Fibroblast of lung (primary cell): ENCODE results near the gene LCE1B. TPM values are rescaled to one million over a fixed set of nuclear protein-coding genes. Genes with fewer than 3 reads are reported as not detected.

Source experiments
- DNase-seq, 2 donors: peaks; one replicate each; pipeline versions ENCODE4 v3.0.0 to v3.0.0-alpha.2; 2010; ENCODE audit warnings: low read depth in 2 of 2
- H2AFZ ChIP-seq: 2 replicates; pipeline ENCODE4 v1.5.1; 2012; ENCODE audit warnings: low read length, control low read depth, inconsistent platforms
- H3K27ac ChIP-seq: 2 replicates; pipeline ENCODE4 v1.5.1; 2011; ENCODE audit warnings: low read length, control low read depth; ENCODE audit not compliant: insufficient read depth
- H3K27me3 ChIP-seq: 2 replicates; pipeline ENCODE4 v1.5.1; 2011; ENCODE audit warnings: mild to moderate bottlenecking, low read length; ENCODE audit not compliant: control insufficient read depth, insufficient read depth
- H3K36me3 ChIP-seq: 2 replicates; pipeline ENCODE4 v1.5.1; 2011; ENCODE audit warnings: low read length; ENCODE audit not compliant: control insufficient read depth, insufficient read depth
- H3K4me1 ChIP-seq: 2 replicates; pipeline ENCODE4 v1.5.1; 2011; ENCODE audit warnings: low read length; ENCODE audit not compliant: control insufficient read depth, insufficient read depth; ENCODE audit errors: extremely low read depth
- H3K4me2 ChIP-seq: 2 replicates; pipeline ENCODE4 v1.5.1; 2011; ENCODE audit warnings: low read length, control low read depth; ENCODE audit not compliant: insufficient read depth; ENCODE audit errors: extremely low read depth
- H3K4me3 ChIP-seq, 4 experiments: fragments of 200-600 bp in 1 of 4; sonication (generic) in 1 of 4; replicated peaks in 1 of 4; 2 replicates each; pipeline ENCODE4 v1.5.1; 2011 to 2016; ENCODE audit warnings: low read length in 4 of 4, low read depth in 3 of 4, mild to moderate bottlenecking in 3 of 4, control low read depth in 2 of 4, inconsistent platforms in 1 of 4, mixed read lengths in 1 of 4; ENCODE audit not compliant: insufficient read depth in 1 of 4; ENCODE audit errors: control extremely low read depth in 1 of 4
- H3K79me2 ChIP-seq: 2 replicates; pipeline ENCODE4 v1.5.1; 2012; ENCODE audit warnings: mild to moderate bottlenecking, low read length, inconsistent platforms; ENCODE audit not compliant: control insufficient read depth, insufficient read depth
- H3K9ac ChIP-seq: 2 replicates; pipeline ENCODE4 v1.5.1; 2011; ENCODE audit warnings: mild to moderate bottlenecking, low read length, control low read depth; ENCODE audit not compliant: insufficient read depth
- H3K9me3 ChIP-seq: 2 replicates; pipeline ENCODE4 v1.5.1; 2012; ENCODE audit warnings: low read depth, low read length; ENCODE audit not compliant: control insufficient read depth, insufficient read depth
- H4K20me1 ChIP-seq: 2 replicates; pipeline ENCODE4 v1.5.1; 2011; ENCODE audit warnings: low read length; ENCODE audit not compliant: control insufficient read depth, insufficient read depth; ENCODE audit errors: extremely low read depth
- CTCF ChIP-seq, 2 donors: IDR thresholded peaks in 1 of 2; conservative IDR thresholded peaks in 1 of 2; 1 replicate in 1 of 2; 2 replicates in 1 of 2; pipeline ENCODE4 v1.5.1; 2011 to 2012; ENCODE audit warnings: low read length in 2 of 2, control low read depth in 1 of 2, inconsistent platforms in 1 of 2, low read depth in 1 of 2, mild to moderate bottlenecking in 1 of 2
- EZH2 ChIP-seq: IDR thresholded peaks from 2 replicates; pipeline ENCODE4 v1.5.1; 2012; ENCODE audit warnings: low read length, control low read depth, mild to moderate bottlenecking; ENCODE audit errors: missing control alignments
- polyA plus RNA-seq, 2 donors: library from polyadenylated mRNA; depleted of rRNA in 1 of 2; stranded (reverse) in 1 of 2; unstranded in 1 of 2; fragments of >200 nt; gene quantifications; 2 replicates each; pipeline ENCODE4 v1.2.1, GENCODE V29; 2011 to 2012; ENCODE audit warnings: missing spikeins in 1 of 2
- total RNA-seq: library from RNA; depleted of rRNA; stranded (reverse); fragments of >200 nt; gene quantifications from 2 replicates; pipeline ENCODE4 v1.2.1, GENCODE V29; 2014

The LCE1B gene
- total and polyA plus RNA-seq, 2 donors (not counting 1 experiment from before 2014, with no cell fraction given): not detected

GRCh38 chr1:152859696-152860095 lies 47.9 kb downstream of the LCE1B start, which contains the start of gene LCE7A:
TSS of gene LCE7A (plus strand) at chr1:152859996. CDS start at chr1:152860698, 702 bp downstream.
- no peak for DNase-seq
- Histone ChIP-seq H3K36me3 (no peaks in the 10 kb centered on the region), H3K4me1 (no peaks in the 10 kb centered on the region), H3K4me2 (no peak within 1 kb of the TSS), H3K27ac (no peak within 1 kb of the TSS), H4K20me1 (no peaks in the 10 kb centered on the region), H2AFZ (no peak within 1 kb of the TSS), H3K9ac (no peak within 1 kb of the TSS), H3K9me3 (no peaks in the 10 kb centered on the region), H3K27me3 (no peaks in the 10 kb centered on the region), H3K79me2 (no peaks in the 10 kb centered on the region), H3K4me3 (no peak within 1 kb of the TSS)
- TF ChIP-seq EZH2 (no peak), CTCF (conservative IDR thresholded peaks at IDR 0.05 in 1 of 2, IDR thresholded peaks at IDR 0.05 in 1 of 2; ENCODE audit: low read depth in 1 of 2, low read length in 2 of 2) (no peak)

- Histone ChIP-seq H3K27me3 (no peaks in the 10 kb centered on the region), H3K9ac (no peak overlapping the region), H3K4me3 (no peak overlapping the region), H4K20me1 (no peaks in the 10 kb centered on the region), H3K4me2 (no peak overlapping the region), H2AFZ (no peak overlapping the region), H3K36me3 (no peaks in the 10 kb centered on the region), H3K27ac (no peak overlapping the region), H3K79me2 (no peaks in the 10 kb centered on the region), H3K9me3 (no peaks in the 10 kb centered on the region), H3K4me1 (no peaks in the 10 kb centered on the region)
- no peak for TF ChIP-seq CTCF (conservative IDR thresholded peaks at IDR 0.05 in 1 of 2, IDR thresholded peaks at IDR 0.05 in 1 of 2; ENCODE audit: low read depth in 1 of 2, low read length in 2 of 2)
- no peak for DNase-seq
Observed at GRCh38 chr1:152860129-152860528, 48.4 kb downstream of the LCE1B start.

- H3K9ac ChIP-seq: no peak overlapping the region
- TF ChIP-seq CTCF (conservative IDR thresholded peaks at IDR 0.05 in 1 of 2, IDR thresholded peaks at IDR 0.05 in 1 of 2; ENCODE audit: low read depth in 1 of 2, low read length in 2 of 2): no peak
- TF ChIP-seq EZH2: no peak
- no peaks in the 10 kb centered on the region for H3K27me3 ChIP-seq
- DNase-seq: no peak
- no peaks in the 10 kb centered on the region for H3K36me3 ChIP-seq
- H3K4me1 ChIP-seq: no peaks in the 10 kb centered on the region
- no peak overlapping the region for H3K4me2 ChIP-seq
- H3K27ac ChIP-seq: no peak overlapping the region
- H3K4me3 ChIP-seq: no peak overlapping the region
- H4K20me1 ChIP-seq: no peaks in the 10 kb centered on the region
- no peak overlapping the region for H2AFZ ChIP-seq
- H3K79me2 ChIP-seq: no peaks in the 10 kb centered on the region
- no peaks in the 10 kb centered on the region for H3K9me3 ChIP-seq
Observed at GRCh38 chr1:152861374-152861773, 49.6 kb downstream of the LCE1B start.

Other genes with a start within 250 kb of the LCE1B start
- gene LCE3E, start 245.2 kb upstream of the LCE1B start, total RNA-seq: not detected in 2 replicates
- gene LCE3E, start 245.2 kb upstream of the LCE1B start, polyA plus RNA-seq: not detected in 2 replicates
- gene LCE3D, start 231.5 kb upstream of the LCE1B start, total RNA-seq: not detected in 2 replicates
- not detected in 2 replicates for gene LCE3D, start 231.5 kb upstream of the LCE1B start, polyA plus RNA-seq
- not detected in 2 replicates for gene LCE3C, start 211.7 kb upstream of the LCE1B start, total RNA-seq
- not detected in 2 replicates for gene LCE3C, start 211.7 kb upstream of the LCE1B start, polyA plus RNA-seq
- gene LCE3B, start 198.2 kb upstream of the LCE1B start, total RNA-seq: not detected in 2 replicates
- not detected in 2 replicates for gene LCE3B, start 198.2 kb upstream of the LCE1B start, polyA plus RNA-seq
- not detected in 2 replicates for gene LCE3A, start 188.9 kb upstream of the LCE1B start, total RNA-seq
- not detected in 2 replicates for gene LCE3A, start 188.9 kb upstream of the LCE1B start, polyA plus RNA-seq
- gene LCE2D, start 148.6 kb upstream of the LCE1B start, total RNA-seq: not detected in 2 replicates
- not detected in 2 replicates for gene LCE2D, start 148.6 kb upstream of the LCE1B start, polyA plus RNA-seq
- gene LCE2C, start 136.7 kb upstream of the LCE1B start, total RNA-seq: not detected in 2 replicates
- gene LCE2C, start 136.7 kb upstream of the LCE1B start, polyA plus RNA-seq: 0.12 and 1.5 TPM in 2 replicates
- gene LCE2B, start 125.8 kb upstream of the LCE1B start, total RNA-seq: not detected in 2 replicates
- 0.17 and 0.53 TPM in 2 replicates for gene LCE2B, start 125.8 kb upstream of the LCE1B start, polyA plus RNA-seq
- 0.33 TPM in 1 of 2 replicates, not detected in the other for gene LCE2A, start 113.6 kb upstream of the LCE1B start, total RNA-seq
- gene LCE2A, start 113.6 kb upstream of the LCE1B start, polyA plus RNA-seq: 0.91 and 8.1 TPM in 2 replicates
- gene LCE4A, start 103.8 kb upstream of the LCE1B start, total RNA-seq: not detected in 2 replicates
- not detected in 2 replicates for gene LCE4A, start 103.8 kb upstream of the LCE1B start, polyA plus RNA-seq
- gene KPRP, start 53.9 kb upstream of the LCE1B start, total RNA-seq: not detected in 2 replicates
- 0.33 and 0.63 TPM in 2 replicates for gene KPRP, start 53.9 kb upstream of the LCE1B start, polyA plus RNA-seq
- not detected in 2 replicates for gene LCE1F, start 36.8 kb upstream of the LCE1B start, total RNA-seq
- gene LCE1F, start 36.8 kb upstream of the LCE1B start, polyA plus RNA-seq: not detected in 2 replicates
- not detected in 2 replicates for gene LCE1E, start 25.7 kb upstream of the LCE1B start, total RNA-seq
- 0.08 and 0.14 TPM in 2 replicates for gene LCE1E, start 25.7 kb upstream of the LCE1B start, polyA plus RNA-seq
- gene LCE1D, start 15.2 kb upstream of the LCE1B start, total RNA-seq: not detected in 2 replicates
- not detected in 2 replicates for gene LCE1D, start 15.2 kb upstream of the LCE1B start, polyA plus RNA-seq
- not detected in 2 replicates for gene LCE1C, start 5.3 kb upstream of the LCE1B start, total RNA-seq
- not detected in 2 replicates for gene LCE1C, start 5.3 kb upstream of the LCE1B start, polyA plus RNA-seq
- gene LCE1A, start 15.5 kb downstream of the LCE1B start, total RNA-seq: not detected in 2 replicates
- not detected in 2 replicates for gene LCE1A, start 15.5 kb downstream of the LCE1B start, polyA plus RNA-seq
- not detected in 2 replicates for gene LCE6A, start 30.9 kb downstream of the LCE1B start, total RNA-seq
- not detected in 2 replicates for gene LCE6A, start 30.9 kb downstream of the LCE1B start, polyA plus RNA-seq
- gene LCE7A, start 48.0 kb downstream of the LCE1B start, total RNA-seq: not detected in 2 replicates
- gene LCE7A, start 48.0 kb downstream of the LCE1B start, polyA plus RNA-seq: not detected in 2 replicates
- gene SMCP, start 66.4 kb downstream of the LCE1B start, total RNA-seq: 0.17 TPM in 1 of 2 replicates, not detected in the other
- 0.12 TPM in 1 of 2 replicates, not detected in the other for gene SMCP, start 66.4 kb downstream of the LCE1B start, polyA plus RNA-seq
- not detected in 2 replicates for gene IVL, start 96.6 kb downstream of the LCE1B start, total RNA-seq
- gene IVL, start 96.6 kb downstream of the LCE1B start, polyA plus RNA-seq: 0.10 and 0.34 TPM in 2 replicates
- gene SPRR5, start 135.2 kb downstream of the LCE1B start, total RNA-seq: not detected in 2 replicates
- gene SPRR5, start 135.2 kb downstream of the LCE1B start, polyA plus RNA-seq: not detected in 2 replicates
- not detected in 2 replicates for gene SPRR4, start 158.7 kb downstream of the LCE1B start, total RNA-seq
- not detected in 2 replicates for gene SPRR4, start 158.7 kb downstream of the LCE1B start, polyA plus RNA-seq
- gene SPRR1A, start 172.1 kb downstream of the LCE1B start, total RNA-seq: not detected in 2 replicates
- not detected in 2 replicates for gene SPRR1A, start 172.1 kb downstream of the LCE1B start, polyA plus RNA-seq
- not detected in 2 replicates for gene SPRR3, start 189.8 kb downstream of the LCE1B start, total RNA-seq
- not detected in 2 replicates for gene SPRR3, start 189.8 kb downstream of the LCE1B start, polyA plus RNA-seq
- gene SPRR1B, start 219.2 kb downstream of the LCE1B start, total RNA-seq: not detected in 2 replicates
- gene SPRR1B, start 219.2 kb downstream of the LCE1B start, polyA plus RNA-seq: not detected in 2 replicates
- not detected in 2 replicates for gene SPRR2D, start 229.1 kb downstream of the LCE1B start, total RNA-seq
- gene SPRR2D, start 229.1 kb downstream of the LCE1B start, polyA plus RNA-seq: not detected in 2 replicates
- not detected in 2 replicates for gene SPRR2A, start 245.5 kb downstream of the LCE1B start, total RNA-seq
- not detected in 2 replicates for gene SPRR2A, start 245.5 kb downstream of the LCE1B start, polyA plus RNA-seq